GM23338 (cell line): Measurements from ENCODE around the gene TMEM63C. TPM values are rescaled to one million over a fixed set of nuclear protein-coding genes. Genes with fewer than 3 reads are reported as not detected.

ENCODE experiments used
- ATAC-seq: fragments of 200-7000 bp; cut with Tn5 transposase; 3 replicates; pipeline ENCODE4 v1.9.1; 2020
- DNase-seq: peaks from one replicate; pipeline ENCODE4 v3.0.0-alpha.2; 2015; ENCODE audit warnings: low spot score
- H2AFZ ChIP-seq: fragments of 200-600 bp; sonication (generic); 2 replicates; pipeline ENCODE4 v1.8.0; 2016; ENCODE audit warnings: antibody characterized with exemption, mild to moderate bottlenecking, moderate library complexity
- H3F3A ChIP-seq: fragments of 200-600 bp; sonication (generic); replicated peaks from 2 replicates; pipeline ENCODE4 v1.8.0; 2017; ENCODE audit warnings: antibody characterized with exemption, mixed run types, low read depth
- H3K27ac ChIP-seq: fragments of 200-600 bp; sonication (generic); 2 replicates; pipeline ENCODE4 v1.6.1; 2016; ENCODE audit warnings: low read depth
- H3K27me3 ChIP-seq: fragments of 200-600 bp; sonication (generic); 2 replicates; pipeline ENCODE4 v1.8.0; 2016; ENCODE audit warnings: mild to moderate bottlenecking, mixed run types, moderate library complexity; ENCODE audit not compliant: insufficient read depth
- H3K36me3 ChIP-seq: fragments of 200-600 bp; sonication (generic); 2 replicates; pipeline ENCODE4 v1.8.0; 2016; ENCODE audit warnings: mild to moderate bottlenecking; ENCODE audit not compliant: insufficient read depth
- H3K4me1 ChIP-seq: fragments of 200-600 bp; sonication (generic); 2 replicates; pipeline ENCODE4 v1.8.0; 2016; ENCODE audit warnings: mild to moderate bottlenecking, moderate library complexity; ENCODE audit not compliant: insufficient read depth
- H3K4me2 ChIP-seq: fragments of 200-600 bp; sonication (generic); 2 replicates; pipeline ENCODE4 v1.7.1; 2017; ENCODE audit warnings: mixed run types
- H3K4me3 ChIP-seq: fragments of 200-600 bp; sonication (generic); 2 replicates; pipeline ENCODE4 v1.6.1; 2016; ENCODE audit warnings: mixed run types
- H3K79me2 ChIP-seq: fragments of 200-600 bp; sonication (generic); replicated peaks from 2 replicates; pipeline ENCODE4 v1.8.0; 2017; ENCODE audit warnings: mild to moderate bottlenecking; ENCODE audit not compliant: insufficient read depth
- H3K9me2 ChIP-seq: fragments of 200-600 bp; sonication (generic); 2 replicates; pipeline ENCODE4 v1.8.0; 2017; ENCODE audit not compliant: insufficient read depth
- H4K20me1 ChIP-seq: fragments of 200-600 bp; sonication (generic); replicated peaks from 2 replicates; pipeline ENCODE4 v1.8.0; 2017; ENCODE audit warnings: mild to moderate bottlenecking; ENCODE audit not compliant: insufficient read depth
- H3K27ac Mint-ChIP-seq: 2 replicates; pipeline ENCODE4 v1.8.0; 2020; ENCODE audit warnings: inconsistent platforms, mild to moderate bottlenecking, moderate library complexity, mixed read lengths
- H3K27me3 Mint-ChIP-seq: 3 replicates; pipeline ENCODE4 v1.8.0; 2022; ENCODE audit warnings: low read depth, mild to moderate bottlenecking, moderate library complexity, mixed read lengths, inconsistent platforms; ENCODE audit not compliant: insufficient read depth, poor library complexity
- H3K36me3 Mint-ChIP-seq: 3 replicates; pipeline ENCODE4 v1.8.0; 2021; ENCODE audit warnings: low read depth, mild to moderate bottlenecking, inconsistent platforms, moderate library complexity, mixed read lengths
- H3K4me1 Mint-ChIP-seq: 3 replicates; pipeline ENCODE4 v1.8.0; 2020; ENCODE audit warnings: mild to moderate bottlenecking, inconsistent platforms, mixed read lengths
- H3K4me3 Mint-ChIP-seq: 3 replicates; pipeline ENCODE4 v1.8.0; 2021; ENCODE audit warnings: moderate library complexity, mild to moderate bottlenecking, inconsistent platforms, mixed read lengths
- H3K9me3 Mint-ChIP-seq: 3 replicates; pipeline ENCODE4 v1.8.0; 2020; ENCODE audit warnings: moderate library complexity, mild to moderate bottlenecking, inconsistent platforms, mixed read lengths
- CREB1 ChIP-seq: fragments of 250-450 bp; sonication (Bioruptor Pico); IDR thresholded peaks from 2 replicates; pipeline ENCODE4 v1.5.0; 2020; ENCODE audit warnings: low read depth, mild to moderate bottlenecking, moderate library complexity
- EZH2 ChIP-seq: fragments of 200-600 bp; sonication (generic); IDR thresholded peaks from one replicate; pipeline ENCODE4 v1.8.0; 2017; ENCODE audit warnings: antibody characterized with exemption, mild to moderate bottlenecking, low read depth; ENCODE audit not compliant: unreplicated experiment
- EZH2phosphoT487 ChIP-seq: fragments of 200-600 bp; sonication (generic); IDR thresholded peaks from one replicate; pipeline ENCODE4 v1.8.1; 2018; ENCODE audit warnings: antibody characterized with exemption; ENCODE audit not compliant: unreplicated experiment
- JUNB ChIP-seq: IDR thresholded peaks from one replicate; pipeline ENCODE4 v1.6.1; 2016; ENCODE audit warnings: antibody characterized with exemption; ENCODE audit not compliant: unreplicated experiment
- NANOG ChIP-seq: IDR thresholded peaks from 2 replicates; pipeline ENCODE4 v1.6.1; 2016; ENCODE audit warnings: antibody characterized with exemption, borderline replicate concordance
- POLR2AphosphoS5 ChIP-seq: IDR thresholded peaks from 2 replicates; pipeline ENCODE4 v1.6.1; 2016; ENCODE audit warnings: antibody characterized with exemption, low read depth
- STAT1 ChIP-seq: IDR thresholded peaks from one replicate; pipeline ENCODE4 v1.6.1; 2016; ENCODE audit warnings: antibody characterized with exemption; ENCODE audit not compliant: unreplicated experiment
- ZNF114 ChIP-seq: fragments of 250-450 bp; sonication (Bioruptor Pico); IDR thresholded peaks from 2 replicates; pipeline ENCODE4 v1.5.0; 2020; ENCODE audit warnings: mild to moderate bottlenecking, moderate library complexity
- polyA plus RNA-seq: library from polyadenylated mRNA; unstranded; fragments of >200 nt; fragmentation: Nextera tagmentation; extraction: Ambion mirVana; gene quantifications from 2 replicates; pipeline ENCODE4 v1.2.1, GENCODE V29; 2016
- total RNA-seq: library from RNA; depleted of rRNA; stranded (reverse); fragments of >200 nt; shearing (Covaris generic); gene quantifications from 2 replicates; pipeline ENCODE4 v1.2.3, GENCODE V29; 2014
- TF ChIP-seq, protein P1 (sequence below), 2 experiments: fragments of 200-600 bp in 1 of 2; sonication (generic) in 1 of 2; conservative IDR thresholded peaks; 2 replicates each; pipeline versions ENCODE4 v1.5.1 to v1.6.1; 2016 to 2017; ENCODE audit warnings: antibody characterized with exemption in 2 of 2, low read depth in 2 of 2, mild to moderate bottlenecking in 2 of 2, moderate library complexity in 1 of 2
- TF ChIP-seq, protein P2 (sequence below): IDR thresholded peaks from one replicate; pipeline ENCODE4 v1.6.1; 2018; ENCODE audit warnings: antibody characterized with exemption; ENCODE audit not compliant: unreplicated experiment
- TF ChIP-seq, protein P3 (sequence below): IDR thresholded peaks from 2 replicates; pipeline ENCODE4 v1.6.1; 2016; ENCODE audit warnings: antibody characterized with exemption

Gene TMEM63C
- total and polyA plus RNA-seq, 2 experiments from 2014 or later = 2.1 to 6.3 TPM

DNA sequence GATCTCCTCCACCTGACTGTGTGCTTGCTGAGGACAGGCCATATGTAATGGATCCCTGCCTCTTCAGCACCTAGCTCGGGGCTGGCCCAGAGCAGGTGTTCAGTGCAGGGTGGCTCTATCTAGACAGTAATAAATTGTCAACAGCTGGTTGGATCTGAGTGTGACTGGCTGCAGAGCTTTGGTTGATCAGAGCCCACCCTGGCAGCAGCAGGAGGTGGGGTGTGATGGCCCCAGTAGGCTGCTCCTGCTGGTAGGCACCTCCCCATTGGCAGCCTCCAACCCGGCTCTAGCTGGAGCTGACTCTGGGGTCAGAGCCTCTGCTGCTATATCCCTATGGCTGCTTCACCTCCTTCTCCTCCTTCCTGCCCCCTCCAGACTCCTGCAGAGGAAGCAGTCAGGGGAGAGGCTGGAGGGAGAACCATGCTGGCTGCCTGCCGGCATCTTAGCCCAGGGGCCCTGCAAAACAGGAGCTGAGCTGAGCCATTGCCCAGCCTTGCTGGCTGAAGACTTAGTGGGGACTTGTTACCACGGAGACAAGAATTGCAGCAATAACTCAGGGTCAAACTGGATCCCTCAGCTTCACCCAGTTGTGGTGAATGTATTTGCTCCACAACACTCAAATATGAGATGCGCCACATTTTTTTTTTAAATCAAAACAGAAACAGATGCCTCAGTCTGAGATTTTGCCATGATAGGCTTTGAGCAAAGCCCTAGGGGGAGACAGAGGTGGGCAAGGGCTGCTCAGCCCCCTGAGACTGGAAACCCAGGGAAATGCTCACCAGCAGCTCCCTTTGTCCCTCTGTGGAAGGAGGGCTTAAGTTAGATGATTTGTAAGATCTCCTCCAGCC lies 22.2 kb downstream of the TMEM63C start:
- Mint-ChIP-seq H3K36me3 (no peaks in the 10 kb centered on the region), H3K4me3 (no peak overlapping the region), H3K4me1 (peaks cover 39% of the 10 kb centered on the region), H3K27me3 (peaks cover 14% of the 10 kb centered on the region), H3K27ac (0 out of 2 replicates have a peak overlapping the region, but pooled peaks have one; percentile 8), H3K9me3 (no peaks in the 10 kb centered on the region)
- no peak overlapping the region for H2AFZ ChIP-seq
- H3K79me2 ChIP-seq = no peaks in the 10 kb centered on the region
- TF ChIP-seq, protein P1, sequence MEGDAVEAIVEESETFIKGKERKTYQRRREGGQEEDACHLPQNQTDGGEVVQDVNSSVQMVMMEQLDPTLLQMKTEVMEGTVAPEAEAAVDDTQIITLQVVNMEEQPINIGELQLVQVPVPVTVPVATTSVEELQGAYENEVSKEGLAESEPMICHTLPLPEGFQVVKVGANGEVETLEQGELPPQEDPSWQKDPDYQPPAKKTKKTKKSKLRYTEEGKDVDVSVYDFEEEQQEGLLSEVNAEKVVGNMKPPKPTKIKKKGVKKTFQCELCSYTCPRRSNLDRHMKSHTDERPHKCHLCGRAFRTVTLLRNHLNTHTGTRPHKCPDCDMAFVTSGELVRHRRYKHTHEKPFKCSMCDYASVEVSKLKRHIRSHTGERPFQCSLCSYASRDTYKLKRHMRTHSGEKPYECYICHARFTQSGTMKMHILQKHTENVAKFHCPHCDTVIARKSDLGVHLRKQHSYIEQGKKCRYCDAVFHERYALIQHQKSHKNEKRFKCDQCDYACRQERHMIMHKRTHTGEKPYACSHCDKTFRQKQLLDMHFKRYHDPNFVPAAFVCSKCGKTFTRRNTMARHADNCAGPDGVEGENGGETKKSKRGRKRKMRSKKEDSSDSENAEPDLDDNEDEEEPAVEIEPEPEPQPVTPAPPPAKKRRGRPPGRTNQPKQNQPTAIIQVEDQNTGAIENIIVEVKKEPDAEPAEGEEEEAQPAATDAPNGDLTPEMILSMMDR (conservative IDR thresholded peaks at IDR 0.05; ENCODE audit: low read depth in 2 of 2) = no peak
- TF ChIP-seq ZNF114 (CRISPR knock-in tag) (no peak), STAT1 (no peak), CREB1 (CRISPR knock-in tag) (no peak), JUNB (no peak), NANOG (no peak), EZH2 (no peak), EZH2phosphoT487 (no peak), POLR2AphosphoS5 (no peak)
- TF ChIP-seq, protein P2, sequence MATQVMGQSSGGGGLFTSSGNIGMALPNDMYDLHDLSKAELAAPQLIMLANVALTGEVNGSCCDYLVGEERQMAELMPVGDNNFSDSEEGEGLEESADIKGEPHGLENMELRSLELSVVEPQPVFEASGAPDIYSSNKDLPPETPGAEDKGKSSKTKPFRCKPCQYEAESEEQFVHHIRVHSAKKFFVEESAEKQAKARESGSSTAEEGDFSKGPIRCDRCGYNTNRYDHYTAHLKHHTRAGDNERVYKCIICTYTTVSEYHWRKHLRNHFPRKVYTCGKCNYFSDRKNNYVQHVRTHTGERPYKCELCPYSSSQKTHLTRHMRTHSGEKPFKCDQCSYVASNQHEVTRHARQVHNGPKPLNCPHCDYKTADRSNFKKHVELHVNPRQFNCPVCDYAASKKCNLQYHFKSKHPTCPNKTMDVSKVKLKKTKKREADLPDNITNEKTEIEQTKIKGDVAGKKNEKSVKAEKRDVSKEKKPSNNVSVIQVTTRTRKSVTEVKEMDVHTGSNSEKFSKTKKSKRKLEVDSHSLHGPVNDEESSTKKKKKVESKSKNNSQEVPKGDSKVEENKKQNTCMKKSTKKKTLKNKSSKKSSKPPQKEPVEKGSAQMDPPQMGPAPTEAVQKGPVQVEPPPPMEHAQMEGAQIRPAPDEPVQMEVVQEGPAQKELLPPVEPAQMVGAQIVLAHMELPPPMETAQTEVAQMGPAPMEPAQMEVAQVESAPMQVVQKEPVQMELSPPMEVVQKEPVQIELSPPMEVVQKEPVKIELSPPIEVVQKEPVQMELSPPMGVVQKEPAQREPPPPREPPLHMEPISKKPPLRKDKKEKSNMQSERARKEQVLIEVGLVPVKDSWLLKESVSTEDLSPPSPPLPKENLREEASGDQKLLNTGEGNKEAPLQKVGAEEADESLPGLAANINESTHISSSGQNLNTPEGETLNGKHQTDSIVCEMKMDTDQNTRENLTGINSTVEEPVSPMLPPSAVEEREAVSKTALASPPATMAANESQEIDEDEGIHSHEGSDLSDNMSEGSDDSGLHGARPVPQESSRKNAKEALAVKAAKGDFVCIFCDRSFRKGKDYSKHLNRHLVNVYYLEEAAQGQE = no peak
- TF ChIP-seq, protein P3, sequence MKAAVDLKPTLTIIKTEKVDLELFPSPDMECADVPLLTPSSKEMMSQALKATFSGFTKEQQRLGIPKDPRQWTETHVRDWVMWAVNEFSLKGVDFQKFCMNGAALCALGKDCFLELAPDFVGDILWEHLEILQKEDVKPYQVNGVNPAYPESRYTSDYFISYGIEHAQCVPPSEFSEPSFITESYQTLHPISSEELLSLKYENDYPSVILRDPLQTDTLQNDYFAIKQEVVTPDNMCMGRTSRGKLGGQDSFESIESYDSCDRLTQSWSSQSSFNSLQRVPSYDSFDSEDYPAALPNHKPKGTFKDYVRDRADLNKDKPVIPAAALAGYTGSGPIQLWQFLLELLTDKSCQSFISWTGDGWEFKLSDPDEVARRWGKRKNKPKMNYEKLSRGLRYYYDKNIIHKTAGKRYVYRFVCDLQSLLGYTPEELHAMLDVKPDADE = no peak
- 0 out of 2 replicates have a peak, but pooled peaks cover 4% of the 10 kb centered on the region for H3F3A ChIP-seq
- H3K27ac ChIP-seq = 0 out of 2 replicates have a peak overlapping the region, but pooled peaks have one; percentile 18
- no peaks in the 10 kb centered on the region; the same call in 1 of the 2 replicates for H4K20me1 ChIP-seq
- peak; percentile 17 for ATAC-seq
- H3K4me2 ChIP-seq = no peak overlapping the region
- no peaks in the 10 kb centered on the region for H3K27me3 ChIP-seq
- no peak overlapping the region for H3K4me3 ChIP-seq
- DNase-seq = no peak
- no peaks in the 10 kb centered on the region for H3K9me2 ChIP-seq
- H3K4me1 ChIP-seq = peaks cover 13% of the 10 kb centered on the region; the same call in 1 of the 2 replicates
- H3K36me3 ChIP-seq = no peaks in the 10 kb centered on the region
